ENCODE data around the gene BRD9. TPM values are rescaled to one million over a fixed set of nuclear protein-coding genes. Genes with fewer than 3 reads are reported as not detected.
"Not testable (repeated sequence)": the region's sequence is repeated elsewhere in the genome, so short reads cannot be mapped to it uniquely, and the experiment has no call there.

BRD9 gene
- total and polyA plus RNA-seq, 2 donors (not counting 1 experiment from before 2014, with no cell fraction given): 13.0 to 35.3 TPM

DNA sequence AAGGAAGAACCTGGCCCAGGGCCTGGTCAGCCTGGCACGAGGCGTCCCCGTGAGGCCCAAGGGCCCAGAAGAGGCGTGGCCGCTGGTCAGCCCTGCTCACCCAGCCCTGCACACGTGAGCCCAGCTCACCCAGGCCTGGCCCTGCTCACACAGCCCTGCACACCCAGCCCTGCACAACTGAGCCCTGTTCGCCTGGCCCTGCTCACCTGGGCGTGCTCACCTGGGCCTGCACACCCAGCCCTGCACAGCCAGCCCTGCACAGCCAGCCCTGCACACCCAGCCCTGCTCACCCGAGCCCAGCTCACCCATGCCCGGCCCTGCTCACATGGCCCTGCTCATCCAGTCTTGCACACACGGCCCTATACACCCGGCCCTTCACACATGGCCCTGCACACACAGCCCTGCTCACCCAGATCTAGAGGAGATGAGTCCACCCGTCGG, 43.9 kb downstream of the BRD9 start:
- Histone ChIP-seq H3K36me3 (ENCODE audit: control insufficient read depth, insufficient read depth, low read length) (no peaks in the 10 kb centered on the region), H4K20me1 (ENCODE audit: control insufficient read depth, extremely low read depth, insufficient read depth, low read length) (no peaks in the 10 kb centered on the region), H3K27me3 (ENCODE audit: control insufficient read depth, insufficient read depth, low read length) (no peaks in the 10 kb centered on the region), H3K79me2 (ENCODE audit: control insufficient read depth, insufficient read depth, low read length) (no peaks in the 10 kb centered on the region), H2AFZ (ENCODE audit: low read length) (no peak overlapping the region), H3K4me1 (ENCODE audit: control insufficient read depth, extremely low read depth, insufficient read depth, low read length) (no peaks in the 10 kb centered on the region), H3K9ac (ENCODE audit: insufficient read depth, low read length) (no peak overlapping the region), H3K9me3 (ENCODE audit: control insufficient read depth, insufficient read depth, low read depth, low read length) (no peaks in the 10 kb centered on the region), H3K27ac (ENCODE audit: insufficient read depth, low read length) (no peak overlapping the region), H3K4me3 (replicated peaks in 1 of 4; ENCODE audit: control extremely low read depth in 1 of 4, insufficient read depth in 1 of 4, low read depth in 3 of 4, low read length in 4 of 4) (no peak overlapping the region), H3K4me2 (ENCODE audit: extremely low read depth, insufficient read depth, low read length) (no peak overlapping the region)
- DNase-seq (ENCODE audit: low read depth in 2 of 2): no peak
- TF ChIP-seq, protein P1, sequence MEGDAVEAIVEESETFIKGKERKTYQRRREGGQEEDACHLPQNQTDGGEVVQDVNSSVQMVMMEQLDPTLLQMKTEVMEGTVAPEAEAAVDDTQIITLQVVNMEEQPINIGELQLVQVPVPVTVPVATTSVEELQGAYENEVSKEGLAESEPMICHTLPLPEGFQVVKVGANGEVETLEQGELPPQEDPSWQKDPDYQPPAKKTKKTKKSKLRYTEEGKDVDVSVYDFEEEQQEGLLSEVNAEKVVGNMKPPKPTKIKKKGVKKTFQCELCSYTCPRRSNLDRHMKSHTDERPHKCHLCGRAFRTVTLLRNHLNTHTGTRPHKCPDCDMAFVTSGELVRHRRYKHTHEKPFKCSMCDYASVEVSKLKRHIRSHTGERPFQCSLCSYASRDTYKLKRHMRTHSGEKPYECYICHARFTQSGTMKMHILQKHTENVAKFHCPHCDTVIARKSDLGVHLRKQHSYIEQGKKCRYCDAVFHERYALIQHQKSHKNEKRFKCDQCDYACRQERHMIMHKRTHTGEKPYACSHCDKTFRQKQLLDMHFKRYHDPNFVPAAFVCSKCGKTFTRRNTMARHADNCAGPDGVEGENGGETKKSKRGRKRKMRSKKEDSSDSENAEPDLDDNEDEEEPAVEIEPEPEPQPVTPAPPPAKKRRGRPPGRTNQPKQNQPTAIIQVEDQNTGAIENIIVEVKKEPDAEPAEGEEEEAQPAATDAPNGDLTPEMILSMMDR (conservative IDR thresholded peaks at IDR 0.05 in 1 of 2, IDR thresholded peaks at IDR 0.05 in 1 of 2; ENCODE audit: low read depth in 1 of 2, low read length in 2 of 2): no peak
- TF ChIP-seq EZH2 (IDR thresholded peaks at IDR 0.05; ENCODE audit: low read length, missing control alignments): no peak

- not testable (repeated sequence) for H3K4me3 ChIP-seq (replicated peaks in 1 of 4; ENCODE audit: control extremely low read depth in 1 of 4, insufficient read depth in 1 of 4, low read depth in 3 of 4, low read length in 4 of 4); H3K79me2 ChIP-seq (ENCODE audit: control insufficient read depth, insufficient read depth, low read length); H3K4me2 ChIP-seq (ENCODE audit: extremely low read depth, insufficient read depth, low read length); H3K27me3 ChIP-seq (ENCODE audit: control insufficient read depth, insufficient read depth, low read length); DNase-seq (ENCODE audit: low read depth in 2 of 2); H3K36me3 ChIP-seq (ENCODE audit: control insufficient read depth, insufficient read depth, low read length); H3K9ac ChIP-seq (ENCODE audit: insufficient read depth, low read length); H3K27ac ChIP-seq (ENCODE audit: insufficient read depth, low read length); H2AFZ ChIP-seq (ENCODE audit: low read length); H4K20me1 ChIP-seq (ENCODE audit: control insufficient read depth, extremely low read depth, insufficient read depth, low read length); H3K4me1 ChIP-seq (ENCODE audit: control insufficient read depth, extremely low read depth, insufficient read depth, low read length); H3K9me3 ChIP-seq (ENCODE audit: control insufficient read depth, insufficient read depth, low read depth, low read length)
Measured at GRCh38 chr5:847736-848135, 44.9 kb downstream of the BRD9 start.

DNA sequence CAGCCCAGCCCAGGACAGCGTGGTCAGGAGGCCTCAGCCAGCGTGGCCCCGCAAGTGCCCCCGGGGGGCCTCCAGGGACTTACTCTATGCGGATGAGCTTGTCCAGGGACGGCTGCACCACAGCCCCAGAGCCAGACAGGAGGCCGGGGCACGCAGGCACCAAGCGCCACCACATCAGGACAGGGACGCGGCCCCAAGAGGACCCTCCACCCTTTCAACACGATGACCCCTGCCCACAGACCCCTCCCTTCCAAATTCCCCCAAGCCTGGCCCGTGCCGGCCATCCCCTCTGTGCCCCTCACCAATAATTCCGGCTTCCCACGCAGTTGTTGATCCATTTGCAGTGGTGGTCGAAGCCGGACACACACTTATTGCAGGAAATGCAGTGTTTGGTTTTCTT, 45.4 kb downstream of the BRD9 start:
- H3K27me3 ChIP-seq (ENCODE audit: control insufficient read depth, insufficient read depth, low read length); H3K36me3 ChIP-seq (ENCODE audit: control insufficient read depth, insufficient read depth, low read length); H3K4me2 ChIP-seq (ENCODE audit: extremely low read depth, insufficient read depth, low read length); H4K20me1 ChIP-seq (ENCODE audit: control insufficient read depth, extremely low read depth, insufficient read depth, low read length); H3K9me3 ChIP-seq (ENCODE audit: control insufficient read depth, insufficient read depth, low read depth, low read length); H3K79me2 ChIP-seq (ENCODE audit: control insufficient read depth, insufficient read depth, low read length); H3K27ac ChIP-seq (ENCODE audit: insufficient read depth, low read length); H2AFZ ChIP-seq (ENCODE audit: low read length); H3K4me1 ChIP-seq (ENCODE audit: control insufficient read depth, extremely low read depth, insufficient read depth, low read length); H3K4me3 ChIP-seq (replicated peaks in 1 of 4; ENCODE audit: control extremely low read depth in 1 of 4, insufficient read depth in 1 of 4, low read depth in 3 of 4, low read length in 4 of 4); H3K9ac ChIP-seq (ENCODE audit: insufficient read depth, low read length); DNase-seq (ENCODE audit: low read depth in 2 of 2): not testable (repeated sequence)

GRCh38 chr5:846602-847091, 46.0 kb downstream of the BRD9 start:
- not testable (repeated sequence) for H3K4me1 ChIP-seq (ENCODE audit: control insufficient read depth, extremely low read depth, insufficient read depth, low read length); H3K9me3 ChIP-seq (ENCODE audit: control insufficient read depth, insufficient read depth, low read depth, low read length); H3K27me3 ChIP-seq (ENCODE audit: control insufficient read depth, insufficient read depth, low read length); H2AFZ ChIP-seq (ENCODE audit: low read length); H3K36me3 ChIP-seq (ENCODE audit: control insufficient read depth, insufficient read depth, low read length); H3K79me2 ChIP-seq (ENCODE audit: control insufficient read depth, insufficient read depth, low read length); H3K27ac ChIP-seq (ENCODE audit: insufficient read depth, low read length); DNase-seq (ENCODE audit: low read depth in 2 of 2); H3K9ac ChIP-seq (ENCODE audit: insufficient read depth, low read length); H3K4me3 ChIP-seq (replicated peaks in 1 of 4; ENCODE audit: control extremely low read depth in 1 of 4, insufficient read depth in 1 of 4, low read depth in 3 of 4, low read length in 4 of 4); H3K4me2 ChIP-seq (ENCODE audit: extremely low read depth, insufficient read depth, low read length); H4K20me1 ChIP-seq (ENCODE audit: control insufficient read depth, extremely low read depth, insufficient read depth, low read length)

DNA sequence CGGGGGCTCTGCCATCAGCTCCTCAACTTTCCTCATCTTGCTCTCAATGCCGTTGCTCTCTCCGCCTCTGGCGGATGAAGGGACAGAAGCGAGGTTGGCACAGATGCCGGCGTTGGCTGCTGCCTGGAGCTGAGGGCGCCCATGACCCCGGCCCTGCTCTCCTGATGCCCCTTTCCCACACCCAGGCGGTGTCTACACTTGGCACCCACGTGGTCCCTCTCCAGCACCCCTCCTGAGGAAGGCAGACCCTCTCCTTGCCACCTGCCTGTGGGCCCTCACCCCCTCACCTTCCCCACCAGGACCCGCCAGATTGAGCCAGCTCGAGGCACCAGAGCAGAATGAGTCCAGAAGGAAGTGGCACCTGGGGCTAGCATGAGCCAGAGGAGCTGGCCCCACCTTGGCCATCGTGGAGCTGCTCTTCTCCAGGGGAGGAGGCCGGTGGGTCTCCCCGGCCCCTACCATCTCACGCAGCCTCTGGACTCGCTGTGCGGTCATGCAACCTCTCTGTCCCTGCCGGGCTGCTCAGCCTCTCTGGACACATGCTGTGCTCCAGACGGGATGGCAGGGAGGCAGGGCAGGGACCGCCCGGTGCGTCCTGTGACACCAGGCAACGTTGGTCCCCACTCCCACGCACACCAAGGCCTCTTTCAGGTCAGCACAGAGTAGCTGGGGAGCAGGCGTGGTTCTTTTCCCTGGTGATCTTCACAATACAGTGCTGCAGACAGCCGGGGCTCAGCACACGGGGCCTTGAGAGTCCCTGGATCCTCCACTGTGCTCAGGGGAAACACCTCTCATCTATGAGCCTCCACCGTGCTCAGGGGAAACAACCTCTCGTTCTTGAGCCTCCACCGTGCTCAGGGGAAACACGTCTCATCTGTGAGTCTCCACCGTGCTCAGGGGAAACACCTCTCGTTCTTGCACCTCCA, 46.7 kb downstream of the BRD9 start:
- H3K36me3 ChIP-seq (ENCODE audit: control insufficient read depth, insufficient read depth, low read length); H3K9ac ChIP-seq (ENCODE audit: insufficient read depth, low read length); H3K4me2 ChIP-seq (ENCODE audit: extremely low read depth, insufficient read depth, low read length); H4K20me1 ChIP-seq (ENCODE audit: control insufficient read depth, extremely low read depth, insufficient read depth, low read length); H3K79me2 ChIP-seq (ENCODE audit: control insufficient read depth, insufficient read depth, low read length); H2AFZ ChIP-seq (ENCODE audit: low read length); H3K27me3 ChIP-seq (ENCODE audit: control insufficient read depth, insufficient read depth, low read length); H3K4me1 ChIP-seq (ENCODE audit: control insufficient read depth, extremely low read depth, insufficient read depth, low read length); H3K27ac ChIP-seq (ENCODE audit: insufficient read depth, low read length); H3K4me3 ChIP-seq (replicated peaks in 1 of 4; ENCODE audit: control extremely low read depth in 1 of 4, insufficient read depth in 1 of 4, low read depth in 3 of 4, low read length in 4 of 4); H3K9me3 ChIP-seq (ENCODE audit: control insufficient read depth, insufficient read depth, low read depth, low read length); DNase-seq (ENCODE audit: low read depth in 2 of 2): not testable (repeated sequence)

DNA sequence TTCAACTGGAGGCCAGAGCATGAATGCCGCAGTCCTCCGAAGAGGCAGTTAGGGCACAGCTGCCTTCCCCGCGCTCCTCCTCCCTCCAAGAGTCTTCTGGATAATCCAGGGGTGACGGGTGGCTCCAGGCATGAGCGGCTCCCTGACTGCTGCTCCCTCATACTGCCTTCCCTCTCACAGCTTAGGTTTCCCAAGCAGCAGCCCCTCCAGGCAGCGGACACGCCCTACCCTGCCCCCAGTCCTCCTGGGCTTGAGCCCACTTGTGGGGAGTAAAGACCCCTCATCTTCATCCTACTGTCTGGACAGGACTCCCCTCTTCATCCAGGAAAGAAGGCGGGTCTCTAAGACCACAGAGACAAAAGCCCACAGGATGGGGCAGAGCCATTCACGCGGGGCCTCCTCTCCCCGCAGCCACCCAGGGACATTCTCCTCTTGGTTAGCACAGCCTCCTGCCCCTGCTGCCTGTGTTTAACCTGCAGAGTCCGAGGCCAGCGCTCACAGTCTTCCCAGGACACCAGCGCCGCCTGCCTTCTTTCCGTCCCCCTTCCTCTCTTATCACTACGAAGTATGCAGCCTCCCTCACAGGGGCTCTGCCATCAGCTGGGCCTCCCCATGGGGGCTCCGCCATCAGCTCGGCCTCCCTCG, 47.4 kb downstream of the BRD9 start:
- H3K79me2 ChIP-seq (ENCODE audit: control insufficient read depth, insufficient read depth, low read length); H3K27ac ChIP-seq (ENCODE audit: insufficient read depth, low read length); H3K9ac ChIP-seq (ENCODE audit: insufficient read depth, low read length); H3K27me3 ChIP-seq (ENCODE audit: control insufficient read depth, insufficient read depth, low read length); H3K4me1 ChIP-seq (ENCODE audit: control insufficient read depth, extremely low read depth, insufficient read depth, low read length); H4K20me1 ChIP-seq (ENCODE audit: control insufficient read depth, extremely low read depth, insufficient read depth, low read length); DNase-seq (ENCODE audit: low read depth in 2 of 2); H2AFZ ChIP-seq (ENCODE audit: low read length); H3K9me3 ChIP-seq (ENCODE audit: control insufficient read depth, insufficient read depth, low read depth, low read length); H3K4me2 ChIP-seq (ENCODE audit: extremely low read depth, insufficient read depth, low read length); H3K4me3 ChIP-seq (replicated peaks in 1 of 4; ENCODE audit: control extremely low read depth in 1 of 4, insufficient read depth in 1 of 4, low read depth in 3 of 4, low read length in 4 of 4); H3K36me3 ChIP-seq (ENCODE audit: control insufficient read depth, insufficient read depth, low read length): not testable (repeated sequence)

All from fibroblast of lung (primary cell).